Gastroesophageal sphincter (tissue), 4 donors: ENCODE data around the gene PPARGC1A. TPM values are rescaled to one million over a fixed set of nuclear protein-coding genes. Genes with fewer than 3 reads are reported as not detected.

Source experiments
- ATAC-seq: fragments of 150-250 bp; one replicate; pipeline ENCODE4 v1.9.1; 2016; ENCODE audit warnings: mild to moderate bottlenecking, moderate library complexity
- H3K27ac ChIP-seq, 4 donors: fragments of 200-600 bp; sonication (generic) in 3 of 4; 1 replicate in 3 of 4; 2 replicates in 1 of 4; pipeline ENCODE4 v1.5.1; 2016 to 2019
- H3K27me3 ChIP-seq: fragments of 200-600 bp; sonication (generic); one replicate; pipeline ENCODE4 v1.5.1; 2019
- H3K36me3 ChIP-seq, 2 donors: fragments of 200-600 bp; sonication (generic); one replicate each; pipeline ENCODE4 v1.5.1; 2019; ENCODE audit warnings: control low read depth in 1 of 2
- H3K4me1 ChIP-seq, 3 donors: fragments of 200-600 bp; sonication (generic); 1 replicate in 2 of 3; 2 replicates in 1 of 3; pipeline ENCODE4 v1.5.1; 2016 to 2019; ENCODE audit warnings: control low read depth in 2 of 3
- H3K4me3 ChIP-seq, 2 donors: fragments of 200-600 bp; sonication (generic); one replicate each; pipeline ENCODE4 v1.5.1; 2019; ENCODE audit warnings: mild to moderate bottlenecking in 1 of 2, moderate library complexity in 1 of 2
- H3K9me3 ChIP-seq, 3 donors: fragments of 200-600 bp; sonication (generic); one replicate each; pipeline ENCODE4 v1.5.1; 2017 to 2019; ENCODE audit warnings: control low read depth in 2 of 3
- CTCF ChIP-seq, 4 experiments: fragments of 200-600 bp in 2 of 4; fragments of 450-650 bp in 2 of 4; sonication (generic) in 1 of 4; IDR thresholded peaks; one replicate each; pipeline ENCODE4 v1.5.1; 2017 to 2019; ENCODE audit warnings: antibody characterized with exemption in 4 of 4, mild to moderate bottlenecking in 2 of 4, moderate library complexity in 2 of 4
- EP300 ChIP-seq: sonication (generic); formaldehyde crosslinking; IDR thresholded peaks from one replicate; pipeline ENCODE4 v1.6.1; 2017; ENCODE audit warnings: antibody characterized with exemption, mild to moderate bottlenecking
- POLR2A ChIP-seq, 2 donors: fragments of 450-650 bp; IDR thresholded peaks; one replicate each; pipeline ENCODE4 v1.6.1; 2017; ENCODE audit warnings: antibody characterized with exemption in 2 of 2, mild to moderate bottlenecking in 2 of 2, moderate library complexity in 1 of 2
- POLR2AphosphoS5 ChIP-seq: sonication (generic); formaldehyde crosslinking; IDR thresholded peaks from one replicate; pipeline ENCODE4 v1.6.1; 2017; ENCODE audit warnings: antibody characterized with exemption
- WGBS, 2 donors: methylation state at CpG; one replicate each; pipeline ENCODE4 v1.1.5; 2018; ENCODE audit warnings: low coverage in 1 of 2; 5-methylcytosine and 5-hydroxymethylcytosine counted together
- total RNA-seq, 4 donors: library from RNA; depleted of rRNA; stranded (reverse); fragments of >200 nt; gene quantifications; one replicate each; pipeline ENCODE4 v1.1.0, GENCODE V29; 2016

The PPARGC1A gene
- total RNA-seq, 4 donors from 2014 or later = 5.8 to 43.7 (median 18.3) TPM

GRCh38 chr4:23746027-23746426 is 143.8 kb downstream of the PPARGC1A start:
- Histone ChIP-seq H3K27me3 (no peaks in the 10 kb centered on the region), H3K36me3 (no peaks in the 10 kb centered on the region), H3K4me3 (no peak overlapping the region), H3K27ac (no peak overlapping the region), H3K9me3 (no peaks in the 10 kb centered on the region), H3K4me1 (peaks cover 0 to 15% (median 0%) of the 10 kb centered on the region in 3 donors)
- TF ChIP-seq CTCF (IDR thresholded peaks at IDR 0.05) (no peak), EP300 (no peak), POLR2A (IDR thresholded peaks at IDR 0.05) (no peak), POLR2AphosphoS5 (no peak)
- ATAC-seq = no peak
- 84 to 87% methylated on average over 2 to 3 of the region's 3 CpGs for WGBS, 2 donors

- Histone ChIP-seq H3K36me3 (no peaks in the 10 kb centered on the region), H3K9me3 (no peaks in the 10 kb centered on the region), H3K4me1 (peaks cover 0 to 15% (median 0%) of the 10 kb centered on the region in 3 donors), H3K4me3 (no peak overlapping the region), H3K27ac (no peak overlapping the region), H3K27me3 (no peaks in the 10 kb centered on the region)
- no peak for TF ChIP-seq POLR2A (IDR thresholded peaks at IDR 0.05)
- no peak for TF ChIP-seq CTCF (IDR thresholded peaks at IDR 0.05)
- TF ChIP-seq EP300 = no peak
- no peak for TF ChIP-seq POLR2AphosphoS5
- no peak for ATAC-seq
- WGBS, 2 donors = 91 to 94% methylated on average over 3 of the region's 3 CpGs
Measured at GRCh38 chr4:23745377-23745776, 144.5 kb downstream of the PPARGC1A start.
